HG03354 (cell line): ENCODE results near the gene ALPK1.
"Not testable (repeated sequence)": the region's sequence is repeated elsewhere in the genome, so short reads cannot be mapped to it uniquely, and the experiment has no call there.

Source experiments
- ATAC-seq: cut with Tn5 transposase; IDR thresholded peaks from one replicate; pipeline ENCODE4 v1.9.1; 2021; ENCODE audit warnings: mild to moderate bottlenecking; ENCODE audit not compliant: unreplicated experiment, poor library complexity, severe bottlenecking

ALPK1 gene

GRCh38 chr4:112282860-112283667 lies 14.1 kb upstream of the ALPK1 start:
- no peak for ATAC-seq

GRCh38 chr4:112284166-112284565 lies 13.0 kb upstream of the ALPK1 start:
- no peak for ATAC-seq

GRCh38 chr4:112284662-112285411 lies 12.3 kb upstream of the ALPK1 start:
- no peak for ATAC-seq

- ATAC-seq = peak; percentile 28
Measured at GRCh38 chr4:112287258-112287989, 9.7 kb upstream of the ALPK1 start.

GRCh38 chr4:112288455-112288854 lies 8.7 kb upstream of the ALPK1 start:
- peak; percentile 34 for ATAC-seq

- ATAC-seq = no peak
Measured at GRCh38 chr4:112289407-112290253, 7.5 kb upstream of the ALPK1 start.

GRCh38 chr4:112290341-112290740 lies 6.8 kb upstream of the ALPK1 start:
- ATAC-seq = no peak

GRCh38 chr4:112299721-112300120 lies 2.6 kb downstream of the ALPK1 start:
- ATAC-seq = no peak

GRCh38 chr4:112302320-112303274 lies 5.4 kb downstream of the ALPK1 start:
- ATAC-seq = peak; percentile 62

GRCh38 chr4:112305477-112305876 lies 8.3 kb downstream of the ALPK1 start:
- not testable (repeated sequence) for ATAC-seq

- not testable (repeated sequence) for ATAC-seq
Measured at GRCh38 chr4:112309263-112309791, 12.2 kb downstream of the ALPK1 start.

GRCh38 chr4:112311516-112311915 lies 14.3 kb downstream of the ALPK1 start:
- ATAC-seq = no peak

- peak; percentile 97 for ATAC-seq
Measured at GRCh38 chr4:112312610-112313239, 15.6 kb downstream of the ALPK1 start.

- no peak for ATAC-seq
Measured at GRCh38 chr4:112315446-112315845, 18.3 kb downstream of the ALPK1 start.

GRCh38 chr4:112316360-112316759 lies 19.2 kb downstream of the ALPK1 start:
- no peak for ATAC-seq

GRCh38 chr4:112318239-112319142 lies 21.3 kb downstream of the ALPK1 start:
- peak; percentile 97 for ATAC-seq
